Uterus (tissue), 4 donors: ENCODE results near the gene ZPBP. TPM values are rescaled to one million over a fixed set of nuclear protein-coding genes. Genes with fewer than 3 reads are reported as not detected.

Experiments used
- DNase-seq, 2 donors: peaks; one replicate each; pipeline ENCODE4 v3.0.0-alpha.2; 2019 to 2020
- H3K27ac ChIP-seq, 2 donors: fragments of 200-600 bp; sonication (generic); 1 replicate in 1 of 2; 2 replicates in 1 of 2; pipeline ENCODE4 v1.5.1; 2016 to 2018
- H3K27me3 ChIP-seq, 2 donors: fragments of 200-600 bp; sonication (generic); one replicate each; pipeline ENCODE4 v1.5.1; 2018 to 2019; ENCODE audit warnings: control low read depth in 1 of 2
- H3K36me3 ChIP-seq, 2 donors: fragments of 200-600 bp; sonication (generic); one replicate each; pipeline ENCODE4 v1.5.1; 2019; ENCODE audit warnings: control low read depth in 1 of 2
- H3K4me1 ChIP-seq, 2 donors: fragments of 200-600 bp; sonication (generic); one replicate each; pipeline ENCODE4 v1.5.1; 2018 to 2019; ENCODE audit warnings: control low read depth in 1 of 2
- H3K4me3 ChIP-seq, 2 donors: fragments of 200-600 bp; sonication (generic); 1 replicate in 1 of 2; 2 replicates in 1 of 2; pipeline ENCODE4 v1.5.1; 2018 to 2019; ENCODE audit warnings: mild to moderate bottlenecking in 1 of 2
- H3K9me3 ChIP-seq, 2 donors: fragments of 200-600 bp; sonication (generic); one replicate each; pipeline ENCODE4 v1.5.1; 2019; ENCODE audit warnings: control low read depth in 1 of 2
- CTCF ChIP-seq, 4 experiments: fragments of 200-600 bp in 2 of 4; fragments of 450-650 bp in 2 of 4; sonication (generic) in 2 of 4; IDR thresholded peaks; one replicate each; pipeline ENCODE4 v1.5.1; 2016 to 2019; ENCODE audit warnings: antibody characterized with exemption in 4 of 4, mild to moderate bottlenecking in 2 of 4, moderate library complexity in 1 of 4
- POLR2A ChIP-seq, 2 donors: fragments of 450-650 bp; IDR thresholded peaks; one replicate each; pipeline ENCODE4 v1.6.1; 2016; ENCODE audit warnings: antibody characterized with exemption in 2 of 2, mild to moderate bottlenecking in 1 of 2, moderate library complexity in 1 of 2
- intact Hi-C: fragments of 100-400 bp; cut with DNase I; formaldehyde crosslinking; loops from one replicate; pipeline ENCODE4 v1.15.1; 2023; ENCODE audit warnings: low total_unique reads
- total RNA-seq, 4 donors: library from RNA; depleted of rRNA in 3 of 4; stranded (reverse); fragments of >200 nt in 3 of 4; gene quantifications; one replicate each; pipeline versions ENCODE4 v1.1.0 to v1.2.4, GENCODE V29; 2014 to 2023
- donor health status: DM: yes; HTN: yes; CAD: no.

The ZPBP gene
- under 1 TPM in 1 of 4 donors, not detected in 3; 0.62 TPM for total RNA-seq

DNA sequence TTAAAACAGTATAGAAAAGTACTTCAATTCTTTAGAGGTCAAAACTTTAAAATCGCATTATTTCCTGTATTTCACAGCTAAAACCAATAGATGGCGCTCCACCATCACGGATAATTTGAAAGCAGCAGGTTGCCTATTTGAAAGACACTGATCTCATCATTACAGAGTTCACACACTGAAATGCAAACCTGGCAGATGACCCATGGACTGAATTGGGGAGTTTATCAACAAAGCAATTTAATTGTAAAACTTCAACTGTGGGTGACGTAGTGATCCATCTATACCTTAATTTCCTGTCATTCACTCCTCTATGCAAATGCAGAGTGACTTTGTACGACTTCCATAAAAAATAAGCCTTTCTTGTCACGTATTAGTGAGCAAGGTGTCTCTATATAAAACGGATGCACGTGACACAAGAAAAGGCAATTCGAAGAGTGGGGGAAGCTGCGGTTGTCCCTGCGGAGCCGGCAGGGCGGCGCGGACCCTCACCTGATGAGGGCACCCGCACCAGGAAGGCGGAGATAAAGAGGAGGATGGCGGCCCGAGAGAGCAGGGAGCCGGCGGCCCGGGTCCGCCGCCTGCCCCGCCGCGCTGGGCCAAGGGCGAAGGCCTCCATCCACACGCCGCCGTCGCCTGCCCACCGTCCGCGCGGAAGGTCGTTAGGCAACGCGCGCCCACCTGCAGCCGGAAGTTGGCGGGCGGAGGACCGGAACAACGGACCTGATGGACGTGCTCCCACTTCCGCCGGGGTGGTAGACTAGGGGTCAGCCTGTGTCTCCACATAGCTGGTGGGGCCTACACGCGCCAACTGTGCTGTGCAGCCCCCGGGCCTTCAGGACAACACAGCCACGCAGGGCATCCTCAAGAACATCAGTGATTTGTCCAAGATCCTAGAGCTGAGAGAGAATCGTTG lies at the start of gene ZPBP:
Gene ZPBP, minus strand, starts transcription at position 668 of the 913 bp plus-strand sequence. Its CDS starts 52 bp downstream, at position 616.
- TF ChIP-seq CTCF (IDR thresholded peaks at IDR 0.05) (peak; percentile 61 to 71 (median 67)), POLR2A (IDR thresholded peaks at IDR 0.05) (no peak)
- H3K4me1 ChIP-seq, result no peaks in the 10 kb centered on the region
- no peak for DNase-seq
- no peaks in the 10 kb centered on the region for H3K27me3 ChIP-seq
- H3K9me3 ChIP-seq, result no peaks in the 10 kb centered on the region
- intact Hi-C loops, result no loop called here
- H3K36me3 ChIP-seq, result no peaks in the 10 kb centered on the region
- no peak within 1 kb of the TSS for H3K27ac ChIP-seq
- peak within 1 kb of the TSS in 1 of 2 donors; percentile 31 for H3K4me3 ChIP-seq

DNA sequence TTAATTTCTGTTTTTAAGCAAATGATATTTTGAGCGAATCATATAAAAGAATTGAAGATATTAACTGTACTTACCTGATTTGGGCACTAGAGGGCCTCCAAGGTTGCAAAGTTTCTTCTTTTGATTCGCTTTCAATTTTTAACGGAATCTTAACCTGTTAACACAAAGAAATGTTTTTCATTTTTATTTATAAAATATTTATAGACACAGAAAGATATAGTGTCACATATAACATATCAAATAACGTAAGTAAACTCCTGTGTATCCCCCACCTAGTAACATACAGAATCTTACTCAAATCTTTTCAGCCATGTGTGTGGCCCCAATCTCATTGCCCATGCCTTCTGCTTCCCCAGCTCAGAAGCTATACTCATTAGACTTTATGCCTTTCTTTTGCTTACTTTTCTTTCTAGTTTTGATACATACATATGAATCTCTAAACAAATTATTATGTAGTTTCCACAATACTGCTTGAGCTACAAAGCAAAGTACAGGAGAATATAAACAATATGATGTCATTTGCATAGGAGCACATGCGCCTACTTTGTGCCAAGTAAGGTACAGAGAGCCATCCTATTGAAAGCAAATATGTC lies 49.5 kb upstream of the ZPBP start:
- Histone ChIP-seq H3K9me3 (no peaks in the 10 kb centered on the region), H3K27ac (no peak overlapping the region), H3K27me3 (no peaks in the 10 kb centered on the region), H3K4me3 (no peak overlapping the region), H3K4me1 (no peaks in the 10 kb centered on the region), H3K36me3 (no peaks in the 10 kb centered on the region)
- intact Hi-C loops, result no loop called here
- no peak for DNase-seq
- peak; percentile 48 to 60 (median 52) for TF ChIP-seq CTCF (IDR thresholded peaks at IDR 0.05)
- no peak for TF ChIP-seq POLR2A (IDR thresholded peaks at IDR 0.05)

GRCh38 chr7:50141854-50142253 lies 48.8 kb upstream of the ZPBP start:
- Histone ChIP-seq H3K4me3 (no peak overlapping the region), H3K9me3 (no peaks in the 10 kb centered on the region), H3K27me3 (no peaks in the 10 kb centered on the region), H3K4me1 (no peaks in the 10 kb centered on the region), H3K36me3 (no peaks in the 10 kb centered on the region), H3K27ac (no peak overlapping the region)
- intact Hi-C loops, result no loop called here
- TF ChIP-seq POLR2A (IDR thresholded peaks at IDR 0.05), result no peak
- TF ChIP-seq CTCF (IDR thresholded peaks at IDR 0.05), result no peak
- no peak for DNase-seq

DNA sequence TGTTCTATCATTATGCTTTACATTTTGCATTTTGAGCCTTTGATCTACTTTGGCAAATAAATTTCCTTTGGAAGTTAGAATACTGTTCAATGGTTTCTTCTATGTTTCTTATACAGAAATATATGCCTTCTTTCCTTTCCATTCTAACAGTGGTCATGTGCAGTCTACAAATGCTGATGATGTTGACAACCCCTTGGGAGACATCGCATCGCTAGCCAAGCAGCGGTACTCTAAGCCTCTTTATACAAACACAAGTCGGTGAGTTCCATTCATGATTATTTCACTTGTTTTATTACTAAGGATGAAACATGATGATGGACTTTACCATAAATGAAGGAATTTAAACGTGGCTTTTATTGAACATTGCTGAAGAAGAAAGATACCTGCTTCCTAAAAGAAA lies 48.1 kb upstream of the ZPBP start:
- no peaks in the 10 kb centered on the region for H3K4me1 ChIP-seq
- H3K36me3 ChIP-seq, result no peaks in the 10 kb centered on the region
- TF ChIP-seq CTCF (IDR thresholded peaks at IDR 0.05) (no peak), POLR2A (IDR thresholded peaks at IDR 0.05) (no peak)
- no peak overlapping the region for H3K4me3 ChIP-seq
- intact Hi-C loops, result no loop called here
- H3K9me3 ChIP-seq, result no peaks in the 10 kb centered on the region
- H3K27me3 ChIP-seq, result no peaks in the 10 kb centered on the region
- no peak overlapping the region for H3K27ac ChIP-seq
- no peak for DNase-seq

- intact Hi-C loops, result no loop called here
- Histone ChIP-seq H3K36me3 (no peaks in the 10 kb centered on the region), H3K4me1 (no peaks in the 10 kb centered on the region), H3K27ac (no peak overlapping the region), H3K4me3 (no peak overlapping the region), H3K27me3 (no peaks in the 10 kb centered on the region), H3K9me3 (no peaks in the 10 kb centered on the region)
- TF ChIP-seq CTCF (IDR thresholded peaks at IDR 0.05), result no peak
- no peak for TF ChIP-seq POLR2A (IDR thresholded peaks at IDR 0.05)
- DNase-seq, result no peak
Observed at GRCh38 chr7:50140688-50141087, 47.6 kb upstream of the ZPBP start.
